H1 (cell line): ENCODE measurements around the gene PITPNM1.

ENCODE experiments used
- HDAC2 ChIP-seq, 2 experiments: fragments of 300-600 bp in 1 of 2; sonication (generic) in 1 of 2; IDR thresholded peaks; 2 replicates each; pipeline ENCODE4 v1.6.1; 2011 to 2012; ENCODE audit warnings: low read depth in 2 of 2, low read length in 2 of 2, mild to moderate bottlenecking in 2 of 2, moderate library complexity in 2 of 2, borderline replicate concordance in 1 of 2, inconsistent platforms in 1 of 2
- JUND ChIP-seq: IDR thresholded peaks from 2 replicates; pipeline ENCODE4 v1.6.1; 2011; ENCODE audit warnings: mild to moderate bottlenecking, improper control_type of control experiment, low read length
- NRF1 ChIP-seq: IDR thresholded peaks from 2 replicates; pipeline ENCODE4 v1.6.1; 2011; ENCODE audit warnings: mild to moderate bottlenecking, low read depth, low read length, improper control_type of control experiment
- SUZ12 ChIP-seq: fragments of 200-600 bp; sonication (generic); IDR thresholded peaks from 2 replicates; pipeline ENCODE4 v1.6.1; 2012; ENCODE audit warnings: mild to moderate bottlenecking, inconsistent platforms, low read length, moderate library complexity, mixed read lengths
- TEAD4 ChIP-seq: IDR thresholded peaks from 2 replicates; pipeline ENCODE4 v1.6.1; 2012; ENCODE audit warnings: low read depth, low read length, inconsistent platforms, mixed read lengths
- TF ChIP-seq, protein P1 (sequence below), 3 experiments: IDR thresholded peaks; 1 replicate in 2 of 3; 2 replicates in 1 of 3; pipeline versions ENCODE4 v1.5.1 to v1.6.1; 2011; ENCODE audit warnings: low read length in 3 of 3, mild to moderate bottlenecking in 3 of 3, inconsistent platforms in 2 of 3, low read depth in 1 of 3, moderate library complexity in 1 of 3; ENCODE audit not compliant: insufficient read depth in 1 of 3; ENCODE audit errors: control extremely low read depth in 1 of 3

GRCh38 chr11:67486481-67487195 is 18.5 kb downstream of the PITPNM1 start:
- TF ChIP-seq NRF1: no peak
- TF ChIP-seq, protein P1, sequence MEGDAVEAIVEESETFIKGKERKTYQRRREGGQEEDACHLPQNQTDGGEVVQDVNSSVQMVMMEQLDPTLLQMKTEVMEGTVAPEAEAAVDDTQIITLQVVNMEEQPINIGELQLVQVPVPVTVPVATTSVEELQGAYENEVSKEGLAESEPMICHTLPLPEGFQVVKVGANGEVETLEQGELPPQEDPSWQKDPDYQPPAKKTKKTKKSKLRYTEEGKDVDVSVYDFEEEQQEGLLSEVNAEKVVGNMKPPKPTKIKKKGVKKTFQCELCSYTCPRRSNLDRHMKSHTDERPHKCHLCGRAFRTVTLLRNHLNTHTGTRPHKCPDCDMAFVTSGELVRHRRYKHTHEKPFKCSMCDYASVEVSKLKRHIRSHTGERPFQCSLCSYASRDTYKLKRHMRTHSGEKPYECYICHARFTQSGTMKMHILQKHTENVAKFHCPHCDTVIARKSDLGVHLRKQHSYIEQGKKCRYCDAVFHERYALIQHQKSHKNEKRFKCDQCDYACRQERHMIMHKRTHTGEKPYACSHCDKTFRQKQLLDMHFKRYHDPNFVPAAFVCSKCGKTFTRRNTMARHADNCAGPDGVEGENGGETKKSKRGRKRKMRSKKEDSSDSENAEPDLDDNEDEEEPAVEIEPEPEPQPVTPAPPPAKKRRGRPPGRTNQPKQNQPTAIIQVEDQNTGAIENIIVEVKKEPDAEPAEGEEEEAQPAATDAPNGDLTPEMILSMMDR (IDR thresholded peaks at IDR 0.05; ENCODE audit: control extremely low read depth in 1 of 3, insufficient read depth in 1 of 3, low read depth in 1 of 3, low read length in 3 of 3): no peak
- no peak for TF ChIP-seq SUZ12
- TF ChIP-seq HDAC2 (IDR thresholded peaks at IDR 0.05; ENCODE audit: borderline replicate concordance in 1 of 2, low read depth in 2 of 2, low read length in 2 of 2): no peak
- no peak for TF ChIP-seq TEAD4
- no peak for TF ChIP-seq JUND
